Spleen (tissue), 11 donors: ENCODE data around the gene KCTD20. TPM values are rescaled to one million over a fixed set of nuclear protein-coding genes. Genes with fewer than 3 reads are reported as not detected.
"Not testable (repeated sequence)": the region's sequence is repeated elsewhere in the genome, so short reads cannot be mapped to it uniquely, and the experiment has no call there.

ENCODE experiments used
- DNase-seq: peaks from one replicate; pipeline ENCODE4 v3.0.0-alpha.2; 2020
- H3K27ac ChIP-seq, 8 donors: fragments of 200-600 bp; sonication (generic) in 7 of 8; 1 replicate in 4 of 8; 2 replicates in 4 of 8; pipeline versions ENCODE4 v1.5.0 to v1.8.0; 2016 to 2021; ENCODE audit warnings: inconsistent platforms in 4 of 8, mild to moderate bottlenecking in 4 of 8, moderate library complexity in 1 of 8
- H3K27me3 ChIP-seq, 7 donors: fragments of 200-600 bp; sonication (generic) in 6 of 7; replicated peaks in 1 of 7; 1 replicate in 4 of 7; 2 replicates in 3 of 7; pipeline versions ENCODE4 v1.5.0 to v1.8.0; 2016 to 2021; ENCODE audit warnings: inconsistent platforms in 3 of 7, mild to moderate bottlenecking in 1 of 7
- H3K36me3 ChIP-seq, 6 donors: fragments of 200-600 bp; sonication (generic) in 5 of 6; 1 replicate in 4 of 6; 2 replicates in 2 of 6; pipeline versions ENCODE4 v1.5.0 to v1.8.0; 2016 to 2021; ENCODE audit warnings: inconsistent platforms in 2 of 6
- H3K4me1 ChIP-seq, 6 donors: fragments of 200-600 bp; sonication (generic) in 5 of 6; 1 replicate in 3 of 6; 2 replicates in 3 of 6; pipeline versions ENCODE4 v1.5.0 to v1.8.0; 2016 to 2021; ENCODE audit warnings: inconsistent platforms in 3 of 6
- H3K4me3 ChIP-seq, 8 donors: fragments of 200-600 bp; sonication (generic) in 7 of 8; 1 replicate in 4 of 8; 2 replicates in 4 of 8; pipeline versions ENCODE4 v1.5.0 to v1.8.0; 2016 to 2021; ENCODE audit warnings: inconsistent platforms in 4 of 8, mild to moderate bottlenecking in 4 of 8, moderate library complexity in 2 of 8
- H3K9me3 ChIP-seq, 8 donors: fragments of 200-600 bp; sonication (generic) in 7 of 8; 1 replicate in 4 of 8; 2 replicates in 4 of 8; pipeline versions ENCODE4 v1.5.0 to v1.8.0; 2016 to 2021; ENCODE audit warnings: inconsistent platforms in 4 of 8
- CTCF ChIP-seq, 11 experiments: fragments of 200-600 bp in 7 of 11; fragments of 450-650 bp in 4 of 11; sonication (generic) in 4 of 11; IDR thresholded peaks in 8 of 11; conservative IDR thresholded peaks in 3 of 11; 1 replicate in 7 of 11; 2 replicates in 4 of 11; pipeline versions ENCODE4 v1.4.0 to v1.8.0; 2016 to 2021; ENCODE audit warnings: antibody characterized with exemption in 11 of 11, inconsistent platforms in 4 of 11, mild to moderate bottlenecking in 1 of 11
- POLR2A ChIP-seq, 3 donors: fragments of 450-650 bp; IDR thresholded peaks; one replicate each; pipeline ENCODE4 v1.5.1; 2017; ENCODE audit warnings: antibody characterized with exemption in 3 of 3, mild to moderate bottlenecking in 1 of 3
- POLR2AphosphoS5 ChIP-seq, 3 donors: sonication (generic); formaldehyde crosslinking; IDR thresholded peaks; one replicate each; pipeline ENCODE4 v1.5.1; 2017; ENCODE audit warnings: antibody characterized with exemption in 3 of 3
- WGBS, 5 donors: extraction: QIAGEN DNeasy Blood & Tissue Kit in 3 of 5; methylation state at CpG; one replicate each; pipeline versions ENCODE4 v1.1.5 to v1.1.7; 2013 to 2018; 5-methylcytosine and 5-hydroxymethylcytosine counted together
- intact Hi-C: fragments of 100-400 bp; cut with DNase I; formaldehyde crosslinking; loops from one replicate; pipeline ENCODE4 v1.15.0; 2023; ENCODE audit warnings: low total_unique reads
- polyA plus RNA-seq, 3 donors: library from polyadenylated mRNA; stranded (reverse); fragments of 200-250 nt; gene quantifications; one replicate each; pipeline ENCODE4 v1.2.1, GENCODE V29; 2013
- total RNA-seq, 7 donors: library from RNA; depleted of rRNA in 3 of 7; stranded (reverse); fragments of >200 nt in 3 of 7; fragmentation: NEBNext Ultra II Directional in 4 of 7; extraction: Animal tissue kit (Norgen Biotek cat#: 25700) in 4 of 7; gene quantifications; one replicate each; pipeline versions ENCODE4 v1.1.0 to v1.2.1, GENCODE V29; 2016 to 2021
- donor health status: healthy with polysubstance abuse.
- donor health status: DM: no; HTN: no; CAD: no; lungs with moderate emphysema.
- donor health status: DM: no; HTN: no; CAD: no.
- donor health status: Bipolar disorder and iron deficiency.
- donor health status: healthy.
- donor health status: DM: no; HTN: no; CAD: no.
- donor health status: DM: yes; HTN: yes; CAD: no.

Gene KCTD20
- total and polyA plus RNA-seq, 10 donors = 12.8 to 65.9 (median 51.4) TPM

- Histone ChIP-seq H3K27ac (peak overlapping the region; percentile 7 to 98 (median 98)), H3K27me3 (no peaks in the 10 kb centered on the region), H3K36me3 (peaks cover 0 to 14% (median 10%) of the 10 kb centered on the region in 6 donors), H3K9me3 (peaks cover 0 to 11% (median 3%) of the 10 kb centered on the region in 8 donors), H3K4me3 (peak overlapping the region in 6 of 8 donors; percentile 82 to 96 (median 86)), H3K4me1 (peaks cover 35 to 77% (median 48%) of the 10 kb centered on the region in 6 donors)
- TF ChIP-seq CTCF (IDR thresholded peaks at IDR 0.05 in 8 of 11, conservative IDR thresholded peaks at IDR 0.05 in 3 of 11) = no peak
- no peak for DNase-seq
- WGBS, 5 donors = 62 to 83% (median 64%) methylated on average over 3 of the region's 3 CpGs
- intact Hi-C loops = no loop called here
Observed at GRCh38 chr6:36444470-36444869, 1.7 kb downstream of the KCTD20 start.

GRCh38 chr6:36445621-36446020 lies 2.8 kb downstream of the KCTD20 start:
- intact Hi-C loops = no loop called here
- no peak for DNase-seq
- Histone ChIP-seq H3K27me3 (no peaks in the 10 kb centered on the region), H3K4me1 (peaks cover 35 to 78% (median 48%) of the 10 kb centered on the region in 6 donors), H3K4me3 (no peak overlapping the region), H3K9me3 (peaks cover 0 to 12% (median 3%) of the 10 kb centered on the region in 8 donors), H3K27ac (peak overlapping the region in 7 of 8 donors; percentile 1 to 98 (median 98)), H3K36me3 (peaks cover 0 to 17% (median 10%) of the 10 kb centered on the region in 6 donors)
- no peak for TF ChIP-seq POLR2AphosphoS5 (IDR thresholded peaks at IDR 0.05)
- no peak for TF ChIP-seq POLR2A (IDR thresholded peaks at IDR 0.05)
- TF ChIP-seq CTCF (IDR thresholded peaks at IDR 0.05 in 8 of 11, conservative IDR thresholded peaks at IDR 0.05 in 3 of 11) = no peak

- intact Hi-C loops, H3K27ac ChIP-seq, DNase-seq, H3K27me3 ChIP-seq, H3K4me3 ChIP-seq: not testable (repeated sequence)
- 97 to 98% (median 98%) methylated on average over 10 of the region's 10 CpGs for WGBS, 5 donors
- peaks cover 0 to 12% (median 3%) of the 10 kb centered on the region in 8 donors for H3K9me3 ChIP-seq
- H3K36me3 ChIP-seq = peaks cover 0 to 37% (median 14%) of the 10 kb centered on the region in 6 donors
- H3K4me1 ChIP-seq = peaks cover 16 to 62% (median 22%) of the 10 kb centered on the region in 6 donors
Observed at GRCh38 chr6:36449173-36449572, 6.4 kb downstream of the KCTD20 start.

GRCh38 chr6:36452897-36453296 lies 10.1 kb downstream of the KCTD20 start:
- WGBS, 5 donors = 93 to 99% (median 96%) methylated on average over 8 of the region's 8 CpGs
- intact Hi-C loops, H3K27ac ChIP-seq: not testable (repeated sequence)

GRCh38 chr6:36455486-36456027 lies 12.8 kb downstream of the KCTD20 start:
- intact Hi-C loops = no loop called here
- WGBS, 5 donors = 92 to 97% (median 94%) methylated on average over 3 of the region's 3 CpGs
- TF ChIP-seq CTCF (IDR thresholded peaks at IDR 0.05 in 8 of 11, conservative IDR thresholded peaks at IDR 0.05 in 3 of 11) (no peak), POLR2AphosphoS5 (IDR thresholded peaks at IDR 0.05) (no peak), POLR2A (IDR thresholded peaks at IDR 0.05) (no peak)
- no peak overlapping the region for H3K4me3 ChIP-seq
- H3K36me3 ChIP-seq = peaks cover 0 to 48% (median 4%) of the 10 kb centered on the region in 6 donors
- H3K4me1 ChIP-seq = peaks cover 0 to 52% (median 14%) of the 10 kb centered on the region in 6 donors
- no peak for DNase-seq
- no peak overlapping the region for H3K27ac ChIP-seq
- no peaks in the 10 kb centered on the region for H3K27me3 ChIP-seq
- no peaks in the 10 kb centered on the region for H3K9me3 ChIP-seq

More at GRCh38 chr6:36452897-36453296, 10.1 kb downstream of the KCTD20 start:
- Histone ChIP-seq H3K9me3 (peaks cover 0 to 12% (median 3%) of the 10 kb centered on the region in 8 donors), H3K36me3 (peaks cover 0 to 56% (median 14%) of the 10 kb centered on the region in 6 donors), H3K4me1 (peaks cover 0 to 43% (median 0%) of the 10 kb centered on the region in 6 donors)
- H3K4me3 ChIP-seq, DNase-seq, H3K27me3 ChIP-seq: not testable (repeated sequence)
